Natural killer cell (primary cell): ENCODE results near the gene IFNL4. TPM values are rescaled to one million over a fixed set of nuclear protein-coding genes. Genes with fewer than 3 reads are reported as not detected.

Experiments used
- ATAC-seq, 3 donors: fragments of 150-1000 bp in 2 of 3; fragments of 200-7000 bp in 1 of 3; cut with Tn5 transposase; 1 replicate in 1 of 3; 2 replicates in 2 of 3; pipeline ENCODE4 v1.10.0; 2021; ENCODE audit warnings: mild to moderate bottlenecking in 2 of 3, moderate library complexity in 2 of 3
- DNase-seq, 2 donors: peaks; one replicate each; pipeline versions ENCODE4 v3.0.0 to v3.0.0-alpha.2; 2013 to 2021; ENCODE audit warnings: mixed read lengths in 1 of 2
- H3K27ac ChIP-seq: one replicate; pipeline ENCODE4 v1.5.1; 2013; ENCODE audit warnings: mild to moderate bottlenecking, low read length
- H3K27me3 ChIP-seq: one replicate; pipeline ENCODE4 v1.6.1; 2013; ENCODE audit warnings: low read length; ENCODE audit not compliant: control insufficient read depth, insufficient read depth
- H3K36me3 ChIP-seq: one replicate; pipeline ENCODE4 v1.6.1; 2013; ENCODE audit warnings: low read length; ENCODE audit not compliant: control insufficient read depth, insufficient read depth
- H3K4me1 ChIP-seq: one replicate; pipeline ENCODE4 v1.6.1; 2013; ENCODE audit warnings: low read length; ENCODE audit not compliant: control insufficient read depth, insufficient read depth
- H3K4me3 ChIP-seq: one replicate; pipeline ENCODE4 v1.5.1; 2013; ENCODE audit warnings: low read length
- H3K9me3 ChIP-seq: one replicate; pipeline ENCODE4 v1.6.1; 2013; ENCODE audit warnings: low read length; ENCODE audit not compliant: control insufficient read depth, insufficient read depth
- H3K27ac Mint-ChIP-seq, 2 donors: one replicate each; pipeline ENCODE4 v1.8.0; 2022; ENCODE audit warnings: mild to moderate bottlenecking in 2 of 2, mixed read lengths in 2 of 2, moderate library complexity in 1 of 2
- H3K27me3 Mint-ChIP-seq, 2 donors: one replicate each; pipeline ENCODE4 v1.8.0; 2022; ENCODE audit warnings: low read depth in 2 of 2, mixed read lengths in 2 of 2
- H3K36me3 Mint-ChIP-seq: one replicate; pipeline ENCODE4 v1.8.0; 2022; ENCODE audit warnings: mixed read lengths
- H3K4me1 Mint-ChIP-seq, 2 donors: one replicate each; pipeline ENCODE4 v1.8.0; 2022; ENCODE audit warnings: mixed read lengths in 2 of 2
- H3K4me3 Mint-ChIP-seq: one replicate; pipeline ENCODE4 v1.8.0; 2022; ENCODE audit warnings: mild to moderate bottlenecking, moderate library complexity, mixed read lengths
- H3K9me3 Mint-ChIP-seq, 2 donors: one replicate each; pipeline ENCODE4 v1.8.0; 2022; ENCODE audit warnings: mixed read lengths in 2 of 2
- CTCF ChIP-seq: fragments of 200-600 bp; IDR thresholded peaks from one replicate; pipeline ENCODE4 v1.8.0; 2022; ENCODE audit warnings: antibody characterized with exemption
- WGBS: methylation state at CpG from one replicate; pipeline ENCODE4 v1.1.7; 2013; ENCODE audit warnings: missing lambda C conversion rate; ENCODE audit not compliant: insufficient coverage; 5-methylcytosine and 5-hydroxymethylcytosine counted together
- intact Hi-C: fragments of 100-400 bp; cut with micrococcal nuclease; formaldehyde crosslinking; loops from one replicate; pipeline ENCODE4 v1.14.2; 2022
- total RNA-seq, 4 donors: library from RNA; stranded (reverse); fragments of 120-200 nt in 1 of 4; gene quantifications; one replicate each; pipeline versions ENCODE4 v1.2.3 to v1.2.4, GENCODE V29; 2013 to 2022

IFNL4 gene
- total RNA-seq, 3 donors from 2014 or later (not counting 1 experiment from before 2014, with no cell fraction given), result not detected

GRCh38 chr19:39262496-39262895, 13.8 kb upstream of the IFNL4 start:
- peak overlapping the region; percentile 45 for H3K4me3 Mint-ChIP-seq
- Histone ChIP-seq H3K4me3 (no peak overlapping the region), H3K4me1 (peaks cover 20% of the 10 kb centered on the region), H3K27ac (no peak overlapping the region), H3K27me3 (peaks cover 36% of the 10 kb centered on the region), H3K36me3 (no peaks in the 10 kb centered on the region), H3K9me3 (no peaks in the 10 kb centered on the region)
- H3K27ac Mint-ChIP-seq, result no peak overlapping the region
- no peak for ATAC-seq
- H3K36me3 Mint-ChIP-seq, result no peaks in the 10 kb centered on the region
- intact Hi-C loops, result no loop called here
- H3K27me3 Mint-ChIP-seq, result peaks cover 19 to 28% of the 10 kb centered on the region in 2 donors
- DNase-seq, result no peak
- no peaks in the 10 kb centered on the region for H3K9me3 Mint-ChIP-seq
- 90% methylated on average over 3 of the region's 4 CpGs for WGBS
- peaks cover 10% of the 10 kb centered on the region in 2 donors for H3K4me1 Mint-ChIP-seq
- TF ChIP-seq CTCF, result no peak

GRCh38 chr19:39261704-39262103, 13.0 kb upstream of the IFNL4 start:
- Histone ChIP-seq H3K36me3 (no peaks in the 10 kb centered on the region), H3K9me3 (no peaks in the 10 kb centered on the region), H3K27ac (no peak overlapping the region), H3K27me3 (peaks cover 36% of the 10 kb centered on the region), H3K4me1 (peaks cover 20% of the 10 kb centered on the region), H3K4me3 (no peak overlapping the region)
- no peak overlapping the region for H3K27ac Mint-ChIP-seq
- intact Hi-C loops, result no loop called here
- ATAC-seq, result no peak
- 63% methylated on average over 2 of the region's 3 CpGs for WGBS
- peaks cover 10% of the 10 kb centered on the region in 2 donors for H3K4me1 Mint-ChIP-seq
- TF ChIP-seq CTCF, result no peak
- H3K9me3 Mint-ChIP-seq, result no peaks in the 10 kb centered on the region
- H3K27me3 Mint-ChIP-seq, result peaks cover 19 to 28% of the 10 kb centered on the region in 2 donors
- DNase-seq, result no peak
- H3K4me3 Mint-ChIP-seq, result no peak overlapping the region
- H3K36me3 Mint-ChIP-seq, result no peaks in the 10 kb centered on the region

GRCh38 chr19:39257227-39257626, 8.6 kb upstream of the IFNL4 start:
- intact Hi-C loops, result no loop called here
- Histone ChIP-seq H3K4me1 (no peaks in the 10 kb centered on the region), H3K4me3 (no peak overlapping the region), H3K27me3 (peaks cover 6% of the 10 kb centered on the region), H3K27ac (no peak overlapping the region), H3K9me3 (no peaks in the 10 kb centered on the region), H3K36me3 (no peaks in the 10 kb centered on the region)
- no peak for DNase-seq
- no peak for ATAC-seq
- WGBS, result 100% methylated on average over 2 of the region's 4 CpGs
- H3K27ac Mint-ChIP-seq, result no peak overlapping the region
- peaks cover 3 to 8% of the 10 kb centered on the region in 2 donors for H3K27me3 Mint-ChIP-seq
- H3K4me1 Mint-ChIP-seq, result no peaks in the 10 kb centered on the region
- no peak for TF ChIP-seq CTCF
- H3K4me3 Mint-ChIP-seq, result no peak overlapping the region
- no peaks in the 10 kb centered on the region for H3K9me3 Mint-ChIP-seq
- H3K36me3 Mint-ChIP-seq, result no peaks in the 10 kb centered on the region
